AG04450 (cell line): ENCODE data around the gene ROPN1L. TPM values are rescaled to one million over a fixed set of nuclear protein-coding genes. Genes with fewer than 3 reads are reported as not detected.
A peak's percentile ranks its signal among the peaks of the same experiment; 100 is the strongest.

Experiments
- CTCF ChIA-PET: fragments of 300-600, 350-600 bp; formaldehyde crosslinking; extraction: SDS; loops from one replicate; lab custom pipeline; 2022; ENCODE audit warnings: antibody characterized with exemption, inconsistent platforms; lab: Charles Lee
- POLR2A ChIA-PET: fragments of 350-600 bp; formaldehyde crosslinking; extraction: SDS; loops from one replicate; lab custom pipeline; 2021; ENCODE audit warnings: antibody characterized with exemption, inconsistent platforms; lab: Yijun Ruan, JAX
- DNase-seq: peaks from one replicate; pipeline ENCODE4 v3.0.0-alpha.2; 2011; ENCODE audit warnings: low read depth, low spot score
- H3K27ac ChIP-seq: one replicate; pipeline ENCODE4 v1.5.1; 2012; ENCODE audit warnings: low read depth, low read length, control low read depth
- H3K27me3 ChIP-seq: one replicate; pipeline ENCODE4 v1.6.0; 2012; ENCODE audit warnings: low read length; ENCODE audit not compliant: control insufficient read depth, insufficient read depth
- H3K4me3 ChIP-seq: 2 replicates; pipeline ENCODE4 v1.5.1; 2011; ENCODE audit warnings: mild to moderate bottlenecking, low read depth, low read length, control low read depth
- H3K9me3 ChIP-seq: 2 replicates; pipeline ENCODE4 v1.5.1; 2012; ENCODE audit warnings: low read length; ENCODE audit not compliant: control insufficient read depth, insufficient read depth
- polyA plus RNA-seq: library from polyadenylated mRNA; depleted of rRNA; stranded (reverse); fragments of >200 nt; gene quantifications from 2 replicates; pipeline ENCODE4 v1.2.3, GENCODE V29; 2011
- TF ChIP-seq, protein P1 (sequence below): IDR thresholded peaks from 2 replicates; pipeline ENCODE4 v1.5.1; 2011; ENCODE audit warnings: low read depth, low read length, control low read depth, inconsistent platforms

ROPN1L gene
- polyA plus RNA-seq, 1 experiment = 0.24 TPM

DNA sequence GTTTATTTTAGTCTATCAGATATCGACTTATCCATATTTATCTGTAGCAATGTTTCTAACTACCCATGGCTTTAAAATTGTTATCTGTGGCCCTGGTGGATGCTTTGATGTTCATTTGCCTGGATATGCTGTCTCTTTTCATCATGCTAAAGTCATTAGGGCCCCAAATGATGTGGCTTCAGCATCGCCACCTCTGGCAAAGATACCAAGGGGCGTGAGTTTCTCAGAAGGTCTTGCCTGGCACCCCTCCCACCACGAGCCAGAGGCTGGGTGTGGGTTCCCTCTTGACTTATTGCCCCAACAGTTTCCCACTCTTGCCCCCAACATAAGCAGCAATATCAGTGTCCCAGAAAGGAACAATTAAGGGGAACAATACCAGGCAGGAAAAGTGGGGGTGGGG is 5.4 kb downstream of the ROPN1L start:
- ChIA-PET CTCF (no interaction called here), POLR2A (no interaction called here)
- Histone ChIP-seq H3K9me3 (no peaks in the 10 kb centered on the region; the same call in 1 of the 2 replicates), H3K27ac (no peak overlapping the region), H3K27me3 (no peaks in the 10 kb centered on the region), H3K4me3 (no peak overlapping the region)
- no peak for DNase-seq
- TF ChIP-seq, protein P1, sequence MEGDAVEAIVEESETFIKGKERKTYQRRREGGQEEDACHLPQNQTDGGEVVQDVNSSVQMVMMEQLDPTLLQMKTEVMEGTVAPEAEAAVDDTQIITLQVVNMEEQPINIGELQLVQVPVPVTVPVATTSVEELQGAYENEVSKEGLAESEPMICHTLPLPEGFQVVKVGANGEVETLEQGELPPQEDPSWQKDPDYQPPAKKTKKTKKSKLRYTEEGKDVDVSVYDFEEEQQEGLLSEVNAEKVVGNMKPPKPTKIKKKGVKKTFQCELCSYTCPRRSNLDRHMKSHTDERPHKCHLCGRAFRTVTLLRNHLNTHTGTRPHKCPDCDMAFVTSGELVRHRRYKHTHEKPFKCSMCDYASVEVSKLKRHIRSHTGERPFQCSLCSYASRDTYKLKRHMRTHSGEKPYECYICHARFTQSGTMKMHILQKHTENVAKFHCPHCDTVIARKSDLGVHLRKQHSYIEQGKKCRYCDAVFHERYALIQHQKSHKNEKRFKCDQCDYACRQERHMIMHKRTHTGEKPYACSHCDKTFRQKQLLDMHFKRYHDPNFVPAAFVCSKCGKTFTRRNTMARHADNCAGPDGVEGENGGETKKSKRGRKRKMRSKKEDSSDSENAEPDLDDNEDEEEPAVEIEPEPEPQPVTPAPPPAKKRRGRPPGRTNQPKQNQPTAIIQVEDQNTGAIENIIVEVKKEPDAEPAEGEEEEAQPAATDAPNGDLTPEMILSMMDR = no peak

DNA sequence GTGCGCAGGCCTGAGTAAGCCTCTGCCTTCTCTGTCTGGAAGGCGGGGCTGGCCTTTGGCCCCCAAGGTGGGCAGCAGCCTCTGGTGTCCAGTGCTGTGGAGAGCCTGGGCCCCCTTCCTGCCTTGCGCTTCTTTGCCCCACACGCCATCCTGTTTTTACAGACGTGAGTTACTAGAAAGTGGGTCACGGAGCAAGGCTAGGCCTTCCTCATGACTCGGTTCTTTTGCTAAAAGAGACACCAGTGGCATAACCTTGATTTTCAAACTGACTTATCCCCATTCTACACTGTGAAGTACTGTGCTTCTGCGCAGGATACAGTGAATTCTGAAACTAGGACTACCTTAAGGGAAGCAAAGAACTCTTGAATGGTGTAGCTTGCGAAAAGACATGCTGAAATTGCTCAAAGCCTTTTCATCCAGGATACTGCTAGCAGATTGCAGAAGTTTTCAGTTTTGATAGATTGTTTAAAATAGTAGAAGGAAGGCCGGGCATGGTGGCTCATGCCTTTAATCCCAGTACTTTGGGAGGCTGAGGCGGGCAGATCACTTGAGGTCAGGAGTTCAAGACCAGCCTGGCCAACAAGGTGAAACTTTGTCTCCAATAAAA is 7.2 kb downstream of the ROPN1L start:
- H3K27me3 ChIP-seq = no peaks in the 10 kb centered on the region
- H3K27ac ChIP-seq = no peak overlapping the region
- POLR2A ChIA-PET = no interaction called here
- H3K9me3 ChIP-seq = no peaks in the 10 kb centered on the region
- no peak overlapping the region for H3K4me3 ChIP-seq
- no peak for DNase-seq
- CTCF ChIA-PET = interaction anchor here (1.3 to 2.5 kb wide), 3 partner anchors 179 to 408 kb away, joined by 3 to 18 read pairs (median 3); no protein-coding TSS in a partner anchor
- TF ChIP-seq, protein P1 = no peak

DNA sequence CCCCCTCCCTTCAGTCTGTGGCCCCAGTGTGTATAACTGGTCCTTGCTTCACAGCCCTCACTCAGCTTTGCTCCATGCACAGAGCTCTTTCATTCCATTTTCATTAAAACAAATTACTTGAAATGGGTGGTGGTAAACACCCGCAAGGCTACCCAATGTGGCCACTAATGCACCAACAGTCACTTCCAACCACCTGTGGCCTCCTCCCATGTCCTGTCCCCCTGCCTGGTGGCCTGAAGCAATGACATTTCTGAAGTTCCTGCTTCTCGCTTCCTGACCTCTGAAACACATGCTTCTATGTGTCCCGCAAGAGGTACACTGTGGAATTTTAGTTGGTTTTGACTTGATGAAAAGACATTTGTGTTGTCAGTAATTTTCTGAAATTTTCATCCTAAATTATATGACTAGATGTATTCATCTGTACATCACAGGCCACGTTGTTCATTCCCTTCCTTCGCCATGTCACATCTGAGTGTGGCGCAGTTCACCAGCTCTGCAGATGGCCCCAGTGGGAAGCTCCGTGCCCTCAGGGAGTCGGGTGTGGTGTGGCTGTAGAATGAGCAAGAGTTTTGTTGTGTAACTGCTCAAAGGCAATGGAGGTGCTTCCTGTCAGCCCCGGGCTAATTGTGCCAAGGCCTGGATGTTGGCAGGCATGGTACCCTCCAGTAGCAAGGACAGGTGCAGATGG is 9.6 kb downstream of the ROPN1L start:
- TF ChIP-seq, protein P1 = no peak
- Histone ChIP-seq H3K27ac (no peak overlapping the region), H3K9me3 (no peaks in the 10 kb centered on the region), H3K27me3 (no peaks in the 10 kb centered on the region), H3K4me3 (no peak overlapping the region)
- ChIA-PET POLR2A (interaction anchor here (0.7 kb wide), 1 partner anchor 230 kb away, joined by 3 read pairs; no protein-coding TSS in a partner anchor), CTCF (interaction anchor here (0.9 to 8.0 kb wide), 7 partner anchors 12 to 304 kb away, joined by 3 to 162 read pairs (median 12); no protein-coding TSS in a partner anchor)
- DNase-seq = no peak

DNA sequence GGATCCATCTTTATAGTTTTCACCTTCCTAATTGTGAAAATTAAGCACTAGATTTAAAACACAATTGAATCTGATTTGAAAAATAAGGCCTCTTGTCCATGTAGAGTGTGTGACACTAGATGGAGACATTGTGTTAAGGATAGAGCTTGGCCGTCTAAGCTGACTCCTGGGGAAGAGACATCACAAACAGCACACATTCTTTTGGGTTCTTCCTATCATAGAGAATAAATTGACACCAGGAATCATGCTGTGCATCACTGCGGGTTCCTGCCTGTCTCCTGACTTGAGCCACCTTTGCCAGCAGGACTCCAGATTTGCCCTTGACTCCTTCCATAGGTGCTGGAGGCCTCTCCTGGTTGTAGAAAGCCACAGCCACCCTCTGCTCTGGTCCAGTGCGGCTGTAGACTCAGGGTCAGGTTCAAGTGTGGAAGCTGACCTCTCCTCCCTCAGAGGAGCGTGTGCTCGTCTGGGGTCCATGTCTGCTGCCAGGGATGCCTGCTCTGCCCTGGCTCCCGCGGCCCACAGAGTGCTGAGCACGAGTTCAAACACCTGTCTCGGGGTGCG is 11.2 kb downstream of the ROPN1L start:
- peak; percentile 74 for DNase-seq
- no peak overlapping the region for H3K4me3 ChIP-seq
- H3K27me3 ChIP-seq = no peaks in the 10 kb centered on the region
- ChIA-PET CTCF (interaction anchor here (0.5 to 8.0 kb wide), 48 partner anchors 9 to 730 kb away, joined by 3 to 162 read pairs (median 4); partner anchors contain the start of gene ROPN1L), POLR2A (no interaction called here)
- no peaks in the 10 kb centered on the region for H3K9me3 ChIP-seq
- H3K27ac ChIP-seq = no peak overlapping the region
- TF ChIP-seq, protein P1 = peak; percentile 82
